Chondrocyte (in vitro differentiated cells): ENCODE data around the gene CCDC40. TPM values are rescaled to one million over a fixed set of nuclear protein-coding genes. Genes with fewer than 3 reads are reported as not detected.

ENCODE experiments used
- DNase-seq: peaks from one replicate; pipeline ENCODE4 v3.0.0; 2021; ENCODE audit warnings: mixed read lengths, low spot score
- H3K27ac Mint-ChIP-seq: one replicate; pipeline ENCODE4 v1.8.0; 2021; ENCODE audit warnings: mild to moderate bottlenecking, moderate library complexity, mixed read lengths; ENCODE audit not compliant: unreplicated experiment
- H3K27me3 Mint-ChIP-seq: 2 replicates; pipeline ENCODE4 v1.8.0; 2021; ENCODE audit warnings: low read depth, mixed read lengths
- H3K36me3 Mint-ChIP-seq: 2 replicates; pipeline ENCODE4 v1.8.0; 2021; ENCODE audit warnings: low read depth, mixed read lengths
- H3K4me1 Mint-ChIP-seq: 2 replicates; pipeline ENCODE4 v1.8.0; 2021; ENCODE audit warnings: low read depth, mild to moderate bottlenecking, mixed read lengths
- H3K4me3 Mint-ChIP-seq: one replicate; pipeline ENCODE4 v1.8.0; 2021; ENCODE audit warnings: mild to moderate bottlenecking, moderate library complexity, mixed read lengths; ENCODE audit not compliant: unreplicated experiment
- H3K9me3 Mint-ChIP-seq: 2 replicates; pipeline ENCODE4 v1.8.0; 2021; ENCODE audit warnings: low read depth, mixed read lengths
- CTCF ChIP-seq: fragments of 200-600 bp; sonication (generic); IDR thresholded peaks from 2 replicates; pipeline ENCODE4 v1.5.0; 2021; ENCODE audit warnings: antibody characterized with exemption, mild to moderate bottlenecking, moderate library complexity
- total RNA-seq: library from RNA; stranded (reverse); gene quantifications from 3 replicates; pipeline ENCODE4 v1.2.1, GENCODE V29; 2021

CCDC40 gene
- total RNA-seq, 1 donor from 2014 or later: 5.8 TPM

- H3K27ac Mint-ChIP-seq: no peak overlapping the region
- H3K4me3 Mint-ChIP-seq: no peak overlapping the region
- H3K27me3 Mint-ChIP-seq: no peaks in the 10 kb centered on the region
- peaks cover 2% of the 10 kb centered on the region for H3K36me3 Mint-ChIP-seq
- no peak for TF ChIP-seq CTCF
- H3K9me3 Mint-ChIP-seq: peaks cover 14% of the 10 kb centered on the region
- H3K4me1 Mint-ChIP-seq: no peaks in the 10 kb centered on the region
- DNase-seq: no peak
Observed at GRCh38 chr17:80117491-80118401, 81.3 kb downstream of the CCDC40 start.

GRCh38 chr17:80118601-80119270 lies 82.3 kb downstream of the CCDC40 start:
- DNase-seq: no peak
- no peak overlapping the region for H3K27ac Mint-ChIP-seq
- peaks cover 2% of the 10 kb centered on the region for H3K36me3 Mint-ChIP-seq
- H3K27me3 Mint-ChIP-seq: no peaks in the 10 kb centered on the region
- no peak for TF ChIP-seq CTCF
- no peak overlapping the region for H3K4me3 Mint-ChIP-seq
- H3K9me3 Mint-ChIP-seq: peaks cover 14% of the 10 kb centered on the region
- no peaks in the 10 kb centered on the region for H3K4me1 Mint-ChIP-seq

GRCh38 chr17:80119271-80119791 lies 82.9 kb downstream of the CCDC40 start:
- no peak for DNase-seq
- H3K27me3 Mint-ChIP-seq: no peaks in the 10 kb centered on the region
- peaks cover 14% of the 10 kb centered on the region for H3K9me3 Mint-ChIP-seq
- H3K36me3 Mint-ChIP-seq: peaks cover 2% of the 10 kb centered on the region
- no peak overlapping the region for H3K4me3 Mint-ChIP-seq
- H3K4me1 Mint-ChIP-seq: no peaks in the 10 kb centered on the region
- no peak overlapping the region for H3K27ac Mint-ChIP-seq
- no peak for TF ChIP-seq CTCF

GRCh38 chr17:80119839-80120238 lies 83.4 kb downstream of the CCDC40 start:
- no peak for TF ChIP-seq CTCF
- Mint-ChIP-seq H3K27me3 (no peaks in the 10 kb centered on the region), H3K9me3 (peaks cover 8% of the 10 kb centered on the region), H3K4me3 (no peak overlapping the region), H3K4me1 (no peaks in the 10 kb centered on the region), H3K27ac (no peak overlapping the region), H3K36me3 (peaks cover under 1% of the 10 kb centered on the region)
- DNase-seq: no peak

- TF ChIP-seq CTCF: no peak
- Mint-ChIP-seq H3K27ac (no peak overlapping the region), H3K36me3 (no peaks in the 10 kb centered on the region), H3K9me3 (no peaks in the 10 kb centered on the region), H3K27me3 (no peaks in the 10 kb centered on the region), H3K4me3 (no peak overlapping the region), H3K4me1 (no peaks in the 10 kb centered on the region)
- no peak for DNase-seq
Observed at GRCh38 chr17:80122026-80122575, 85.7 kb downstream of the CCDC40 start.
